Activated CD4-positive, alpha-beta T cell treated with anti-CD3 and anti-CD28 coated beads, Interleukin-2, amount 10 ng/mL, durations not matched to agents 24 days and 14 days (primary cell): ENCODE results near the gene GPR17. TPM values are rescaled to one million over a fixed set of nuclear protein-coding genes. Genes with fewer than 3 reads are reported as not detected.

ENCODE experiments used
- DNase-seq: peaks from one replicate; pipeline ENCODE4 v3.0.0; 2022
- H3K27ac Mint-ChIP-seq: one replicate; pipeline ENCODE4 v1.8.0; 2022; ENCODE audit warnings: mild to moderate bottlenecking, mixed read lengths
- H3K27me3 Mint-ChIP-seq: one replicate; pipeline ENCODE4 v1.8.0; 2022; ENCODE audit warnings: mixed read lengths
- H3K36me3 Mint-ChIP-seq: one replicate; pipeline ENCODE4 v1.8.0; 2022; ENCODE audit warnings: low read depth, mild to moderate bottlenecking, mixed read lengths
- H3K4me1 Mint-ChIP-seq: one replicate; pipeline ENCODE4 v1.8.0; 2021; ENCODE audit warnings: mixed read lengths
- H3K4me3 Mint-ChIP-seq: one replicate; pipeline ENCODE4 v1.8.0; 2022; ENCODE audit warnings: mild to moderate bottlenecking, moderate library complexity, mixed read lengths
- H3K9me3 Mint-ChIP-seq: one replicate; pipeline ENCODE4 v1.8.0; 2021; ENCODE audit warnings: mixed read lengths
- intact Hi-C: fragments of 100-400 bp; cut with micrococcal nuclease; formaldehyde crosslinking; loops from one replicate; pipeline ENCODE4 v1.15.1; 2023
- total RNA-seq: library from RNA; stranded (reverse); gene quantifications from 2 replicates; pipeline ENCODE4 v1.2.3, GENCODE V29; 2022

The GPR17 gene
- not detected in 2 replicates for total RNA-seq

- peaks cover 10% of the 10 kb centered on the region for H3K4me1 Mint-ChIP-seq
- no peaks in the 10 kb centered on the region for H3K27me3 Mint-ChIP-seq
- H3K36me3 Mint-ChIP-seq: no peaks in the 10 kb centered on the region
- intact Hi-C loops: loop anchor here (5.0 kb wide), 1 partner anchor 448 kb away; no protein-coding TSS in a partner anchor
- no peak for DNase-seq
- H3K9me3 Mint-ChIP-seq: no peaks in the 10 kb centered on the region
- H3K4me3 Mint-ChIP-seq: no peak within 1 kb of the TSS
- H3K27ac Mint-ChIP-seq: no peak within 1 kb of the TSS
Measured at GRCh38 chr2:127645395-127646291, at the start of gene GPR17. GPR17 (plus strand) TSS chr2:127646153; CDS start chr2:127650736, 4,583 bp downstream.

- H3K27me3 Mint-ChIP-seq: no peaks in the 10 kb centered on the region
- DNase-seq: no peak
- H3K4me1 Mint-ChIP-seq: peaks cover 3% of the 10 kb centered on the region
- intact Hi-C loops: no loop called here
- no peaks in the 10 kb centered on the region for H3K36me3 Mint-ChIP-seq
- no peak overlapping the region for H3K4me3 Mint-ChIP-seq
- H3K27ac Mint-ChIP-seq: no peak overlapping the region
- peaks cover 7% of the 10 kb centered on the region for H3K9me3 Mint-ChIP-seq
Measured at GRCh38 chr2:127596311-127597045, 49.5 kb upstream of the GPR17 start.

- H3K9me3 Mint-ChIP-seq: peaks cover 7% of the 10 kb centered on the region
- no peak overlapping the region for H3K27ac Mint-ChIP-seq
- no peaks in the 10 kb centered on the region for H3K36me3 Mint-ChIP-seq
- H3K4me1 Mint-ChIP-seq: peaks cover 3% of the 10 kb centered on the region
- intact Hi-C loops: no loop called here
- H3K4me3 Mint-ChIP-seq: no peak overlapping the region
- DNase-seq: no peak
- H3K27me3 Mint-ChIP-seq: no peaks in the 10 kb centered on the region
Measured at GRCh38 chr2:127597046-127597983, 48.6 kb upstream of the GPR17 start.

GRCh38 chr2:127597984-127598380, 48.0 kb upstream of the GPR17 start:
- H3K27ac Mint-ChIP-seq: no peak overlapping the region
- H3K9me3 Mint-ChIP-seq: peaks cover 9% of the 10 kb centered on the region
- intact Hi-C loops: no loop called here
- DNase-seq: no peak
- no peaks in the 10 kb centered on the region for H3K27me3 Mint-ChIP-seq
- no peak overlapping the region for H3K4me3 Mint-ChIP-seq
- no peaks in the 10 kb centered on the region for H3K36me3 Mint-ChIP-seq
- peaks cover 3% of the 10 kb centered on the region for H3K4me1 Mint-ChIP-seq

GRCh38 chr2:127598711-127599110, 47.2 kb upstream of the GPR17 start:
- Mint-ChIP-seq H3K27ac (no peak overlapping the region), H3K27me3 (no peaks in the 10 kb centered on the region), H3K36me3 (no peaks in the 10 kb centered on the region), H3K9me3 (peaks cover 12% of the 10 kb centered on the region), H3K4me3 (no peak overlapping the region), H3K4me1 (peaks cover 3% of the 10 kb centered on the region)
- no peak for DNase-seq
- intact Hi-C loops: no loop called here

- Mint-ChIP-seq H3K36me3 (no peaks in the 10 kb centered on the region), H3K4me1 (peaks cover 3% of the 10 kb centered on the region), H3K9me3 (peaks cover 12% of the 10 kb centered on the region), H3K27me3 (no peaks in the 10 kb centered on the region), H3K27ac (no peak overlapping the region), H3K4me3 (no peak overlapping the region)
- intact Hi-C loops: no loop called here
- no peak for DNase-seq
Measured at GRCh38 chr2:127599211-127599610, 46.7 kb upstream of the GPR17 start.

- peaks cover 5% of the 10 kb centered on the region for H3K9me3 Mint-ChIP-seq
- peaks cover 4% of the 10 kb centered on the region for H3K4me1 Mint-ChIP-seq
Measured at GRCh38 chr2:127604986-127605385, 41.0 kb upstream of the GPR17 start.

GRCh38 chr2:127605691-127606263, 40.2 kb upstream of the GPR17 start:
- intact Hi-C loops: no loop called here
- no peaks in the 10 kb centered on the region for H3K36me3 Mint-ChIP-seq
- no peak for DNase-seq

More at GRCh38 chr2:127604986-127605385, 41.0 kb upstream of the GPR17 start:
- no peak overlapping the region for H3K27ac Mint-ChIP-seq
- DNase-seq: no peak
- intact Hi-C loops: no loop called here
- H3K27me3 Mint-ChIP-seq: no peaks in the 10 kb centered on the region
- H3K36me3 Mint-ChIP-seq: no peaks in the 10 kb centered on the region
- no peak overlapping the region for H3K4me3 Mint-ChIP-seq

GRCh38 chr2:127606625-127607398, 39.1 kb upstream of the GPR17 start:
- Mint-ChIP-seq H3K27ac (no peak overlapping the region), H3K4me1 (peaks cover 4% of the 10 kb centered on the region), H3K36me3 (no peaks in the 10 kb centered on the region), H3K9me3 (peaks cover 8% of the 10 kb centered on the region), H3K27me3 (no peaks in the 10 kb centered on the region), H3K4me3 (no peak overlapping the region)
- no peak for DNase-seq
- intact Hi-C loops: no loop called here

More at GRCh38 chr2:127605691-127606263, 40.2 kb upstream of the GPR17 start:
- Mint-ChIP-seq H3K4me1 (peaks cover 4% of the 10 kb centered on the region), H3K27me3 (no peaks in the 10 kb centered on the region), H3K9me3 (peaks cover 5% of the 10 kb centered on the region), H3K27ac (no peak overlapping the region), H3K4me3 (no peak overlapping the region)

GRCh38 chr2:127607399-127607908, 38.5 kb upstream of the GPR17 start:
- Mint-ChIP-seq H3K4me3 (no peak overlapping the region), H3K27me3 (no peaks in the 10 kb centered on the region), H3K27ac (no peak overlapping the region), H3K4me1 (peaks cover 4% of the 10 kb centered on the region), H3K36me3 (no peaks in the 10 kb centered on the region), H3K9me3 (peaks cover 8% of the 10 kb centered on the region)
- DNase-seq: no peak
- intact Hi-C loops: no loop called here

- Mint-ChIP-seq H3K4me3 (no peak overlapping the region), H3K36me3 (no peaks in the 10 kb centered on the region), H3K27ac (no peak overlapping the region), H3K9me3 (peaks cover 7% of the 10 kb centered on the region), H3K4me1 (peaks cover 4% of the 10 kb centered on the region), H3K27me3 (peaks cover 3% of the 10 kb centered on the region)
- intact Hi-C loops: no loop called here
- DNase-seq: no peak
Measured at GRCh38 chr2:127608061-127609030, 37.6 kb upstream of the GPR17 start.
